HepG2 (cell line): Measurements from ENCODE around the gene PTRH2. TPM values are rescaled to one million over a fixed set of nuclear protein-coding genes. Genes with fewer than 3 reads are reported as not detected.

ENCODE experiments used
- ATAC-seq: fragments of 200-7000 bp; cut with Tn5 transposase; 3 replicates; pipeline ENCODE4 v1.9.1; 2020; ENCODE audit warnings: mild to moderate bottlenecking, moderate library complexity
- BruUV-seq: library from RNA; stranded (reverse); fragments of 400-500 nt; replicated peaks from 2 replicates; lab custom pipeline; 2021; lab: Mats Ljungman, UMichigan
- CTCF ChIA-PET: fragments of 300-600 bp; formaldehyde crosslinking; extraction: SDS; loops from one replicate; lab custom pipeline; 2021; ENCODE audit warnings: low total read pairs, inconsistent platforms, low intra/inter-chr PET ratio; lab: Yijun Ruan, JAX
- POLR2A ChIA-PET: fragments of 350-600 bp; sonication (Branson Sonifier 250); formaldehyde crosslinking; loops from one replicate; lab custom pipeline; 2020; ENCODE audit warnings: antibody characterized with exemption, inconsistent platforms; lab: Yijun Ruan, JAX
- DNase-seq: peaks from one replicate; pipeline ENCODE4 v3.0.0-alpha.2; 2015; ENCODE audit warnings: low spot score
- FAIRE-seq: peaks from 3 replicates; lab custom pipeline; 2011; peaks lifted over from hg19 to GRCh38; lab: Jason Lieb, UNC
- H2AFZ ChIP-seq: one replicate; pipeline ENCODE4 v1.6.1; 2011; ENCODE audit warnings: low read length, inconsistent platforms
- H3K27ac ChIP-seq: fragments of 300-600 bp; 3 replicates; pipeline ENCODE4 v1.8.0; 2011; ENCODE audit warnings: mixed run types, mild to moderate bottlenecking, mixed read lengths, low read length, inconsistent platforms; ENCODE audit not compliant: insufficient read depth; ENCODE audit errors: extremely low read length
- H3K27me3 ChIP-seq, 2 experiments: fragments of 200-600 bp in 1 of 2; 2 replicates in 1 of 2; 3 replicates in 1 of 2; pipeline versions ENCODE4 v1.6.0 to v1.8.0; 2011; ENCODE audit warnings: low read length in 2 of 2, mild to moderate bottlenecking in 2 of 2, moderate library complexity in 2 of 2, inconsistent platforms in 1 of 2; ENCODE audit not compliant: insufficient read depth in 2 of 2, control insufficient read depth in 1 of 2
- H3K36me3 ChIP-seq, 2 experiments: fragments of 200-600 bp in 1 of 2; replicated peaks in 1 of 2; 2 replicates in 1 of 2; 3 replicates in 1 of 2; pipeline versions ENCODE4 v1.5.1 to v1.8.0; 2011; ENCODE audit warnings: low read length in 2 of 2, inconsistent platforms in 1 of 2; ENCODE audit not compliant: insufficient read depth in 2 of 2, control insufficient read depth in 1 of 2
- H3K4me1 ChIP-seq: 2 replicates; pipeline ENCODE4 v1.5.1; 2012; ENCODE audit warnings: low read length, inconsistent platforms; ENCODE audit not compliant: insufficient read depth
- H3K4me2 ChIP-seq: 2 replicates; pipeline ENCODE4 v1.6.0; 2011; ENCODE audit warnings: low read depth, low read length, inconsistent platforms
- H3K4me3 ChIP-seq, 3 experiments: fragments of 200-600 bp in 1 of 3; sonication (generic), shearing (Covaris generic) in 1 of 3; replicated peaks in 1 of 3; 2 replicates each; pipeline ENCODE4 v1.5.1; 2011 to 2016; ENCODE audit warnings: low read length in 3 of 3, inconsistent platforms in 2 of 3, low read depth in 2 of 3, mild to moderate bottlenecking in 2 of 3, control low read depth in 1 of 3, mixed read lengths in 1 of 3; ENCODE audit not compliant: insufficient read depth in 1 of 3
- H3K79me2 ChIP-seq: one replicate; pipeline ENCODE4 v1.6.1; 2011; ENCODE audit warnings: low read length, inconsistent platforms; ENCODE audit not compliant: insufficient read depth
- H3K9ac ChIP-seq: 2 replicates; pipeline ENCODE4 v1.6.0; 2011; ENCODE audit warnings: mild to moderate bottlenecking, low read depth, low read length, inconsistent platforms; ENCODE audit not compliant: insufficient read depth
- H3K9me3 ChIP-seq: 2 replicates; pipeline ENCODE4 v1.5.1; 2012; ENCODE audit warnings: mild to moderate bottlenecking, low read length
- H4K20me1 ChIP-seq: 2 replicates; pipeline ENCODE4 v1.6.0; 2011; ENCODE audit warnings: inconsistent platforms, mild to moderate bottlenecking, low read length, moderate library complexity; ENCODE audit not compliant: insufficient read depth
- POLR2G ChIP-seq: fragments of 200-400 bp; formaldehyde crosslinking; IDR thresholded peaks from 2 replicates; pipeline ENCODE4 v1.6.1; 2018; ENCODE audit warnings: mild to moderate bottlenecking, low read depth, low read length, moderate library complexity
- RBM22 ChIP-seq: fragments of 200-400 bp; formaldehyde crosslinking; optimal IDR thresholded peaks from 2 replicates; pipeline ENCODE3; 2017; ENCODE audit warnings: mild to moderate bottlenecking, low read length, moderate library complexity
- TEAD3 ChIP-seq: optimal IDR thresholded peaks from 2 replicates; pipeline ENCODE3; 2016; ENCODE audit warnings: borderline replicate concordance
- ZC3H4 ChIP-seq: sonication (generic); formaldehyde crosslinking; IDR thresholded peaks from 2 replicates; pipeline ENCODE4 v1.4.0; 2020; ENCODE audit warnings: missing genetic modification reagents, borderline replicate concordance
- ZNF121 ChIP-seq: sonication (generic); formaldehyde crosslinking; IDR thresholded peaks from 2 replicates; pipeline ENCODE4 v1.5.0; 2020; ENCODE audit warnings: mild to moderate bottlenecking, missing genetic modification reagents
- ZNF414 ChIP-seq: sonication (generic); formaldehyde crosslinking; IDR thresholded peaks from 2 replicates; pipeline ENCODE4 v1.5.0; 2020; ENCODE audit warnings: missing genetic modification reagents
- ZNF574 ChIP-seq: sonication (generic); formaldehyde crosslinking; IDR thresholded peaks from 2 replicates; pipeline ENCODE4 v1.4.0; 2020; ENCODE audit warnings: missing genetic modification reagents
- WGBS: methylation state at CpG from one replicate; pipeline ENCODE4 v1.1.6; 2017; ENCODE audit warnings: low lambda C conversion rate; 5-methylcytosine and 5-hydroxymethylcytosine counted together
- in situ Hi-C: cut with HindIII; loops from 2 replicates; pipeline ENCODE4 v1.10.0; 2017; ENCODE audit warnings: low pct_unique_long_range_greater_than_20kb; ENCODE audit not compliant: extremely low pct_ligation_motif_present
- intact Hi-C: fragments of 100-400 bp; cut with micrococcal nuclease; formaldehyde crosslinking; loops from one replicate; pipeline ENCODE4 v1.10.0; 2022; ENCODE audit not compliant: unreplicated experiment
- polyA plus RNA-seq, 8 experiments: library from polyadenylated mRNA; depleted of rRNA in 3 of 8; stranded (reverse) in 7 of 8; unstranded in 1 of 8; fragments of >200 nt; fragmentation: Illumina TruSeq in 4 of 8; extraction: Trizol in 4 of 8; gene quantifications; 2 replicates each; pipeline versions ENCODE4 v1.2.1 to v1.2.3, GENCODE V29; 2011 to 2016; ENCODE audit warnings: low read depth in 4 of 8, missing spikeins in 1 of 8, mixed read lengths in 1 of 8; ENCODE audit not compliant: insufficient read depth in 1 of 8
- total RNA-seq, 5 experiments: library from RNA; depleted of rRNA; stranded (reverse); fragments of >200 nt; fragmentation: Illumina TruSeq; extraction: Trizol; gene quantifications; 2 replicates each; pipeline ENCODE4 v1.2.3, GENCODE V29; 2016; ENCODE audit warnings: low read depth in 1 of 5
- TF ChIP-seq, protein P1 (sequence below): sonication (generic); formaldehyde crosslinking; IDR thresholded peaks from 2 replicates; pipeline ENCODE4 v1.5.0; 2020; ENCODE audit warnings: missing genetic modification reagents

The PTRH2 gene
- total and polyA plus RNA-seq, 2 of the 13 experiments (the other 11 are each of a cell fraction or from before 2014, with no cell fraction given), result 67.7 to 83.3 TPM

DNA sequence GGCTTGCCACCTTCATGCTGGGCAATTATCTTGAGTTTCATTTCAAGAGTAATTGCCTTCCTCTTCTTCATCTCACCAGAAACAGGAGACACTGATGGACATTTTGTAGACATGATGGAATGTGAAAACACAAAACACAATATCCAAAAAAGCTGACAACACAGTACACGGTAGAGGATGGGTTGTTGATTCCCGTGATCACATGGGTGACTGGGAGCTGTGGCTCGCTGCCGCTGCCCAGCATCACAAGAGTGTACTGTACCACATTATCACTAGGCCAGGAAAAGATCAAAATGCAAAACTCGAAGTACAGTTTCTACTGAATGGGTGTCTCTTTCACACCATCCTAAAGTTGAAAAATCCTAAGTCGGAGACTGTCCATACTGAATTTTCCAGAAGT, 7.4 kb downstream of the PTRH2 start:
- DNase-seq (no peak), ATAC-seq (peak; percentile 9), FAIRE-seq (no peak)
- BruUV-seq, result no TSS peak
- H3K27me3 ChIP-seq, result no peaks in the 10 kb centered on the region
- H3K4me3 ChIP-seq, result no peak overlapping the region
- in situ Hi-C loops, result no loop called here
- no peaks in the 10 kb centered on the region for H3K9me3 ChIP-seq
- TF ChIP-seq RBM22 (peak; percentile 44), ZC3H4 (CRISPR knock-in tag) (0 out of 2 replicates have a peak, but pooled peaks have one; percentile 68), ZNF414 (CRISPR knock-in tag) (no peak), TEAD3 (CRISPR knock-in tag) (no peak), POLR2G (peak; percentile 51; the same call in 1 of the 2 replicates), ZNF121 (no peak), ZNF574 (CRISPR knock-in tag) (no peak)
- TF ChIP-seq, protein P1, sequence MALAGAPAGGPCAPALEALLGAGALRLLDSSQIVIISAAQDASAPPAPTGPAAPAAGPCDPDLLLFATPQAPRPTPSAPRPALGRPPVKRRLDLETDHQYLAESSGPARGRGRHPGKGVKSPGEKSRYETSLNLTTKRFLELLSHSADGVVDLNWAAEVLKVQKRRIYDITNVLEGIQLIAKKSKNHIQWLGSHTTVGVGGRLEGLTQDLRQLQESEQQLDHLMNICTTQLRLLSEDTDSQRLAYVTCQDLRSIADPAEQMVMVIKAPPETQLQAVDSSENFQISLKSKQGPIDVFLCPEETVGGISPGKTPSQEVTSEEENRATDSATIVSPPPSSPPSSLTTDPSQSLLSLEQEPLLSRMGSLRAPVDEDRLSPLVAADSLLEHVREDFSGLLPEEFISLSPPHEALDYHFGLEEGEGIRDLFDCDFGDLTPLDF (CRISPR knock-in tag), result no peak
- TF ChIP-seq, all 625 proteins: peak for 3
- CTCF ChIA-PET, result no interaction called here
- H3K4me1 ChIP-seq, result peaks cover 76% of the 10 kb centered on the region
- 96% methylated on average over 6 of the region's 6 CpGs for WGBS
- H3K9ac ChIP-seq, result no peak overlapping the region
- no peak overlapping the region for H2AFZ ChIP-seq
- POLR2A ChIA-PET, result interaction anchor here (1.2 kb wide), 1 partner anchor 8 kb away, joined by 6 read pairs; the partner anchor contains the start of genes PTRH2 and VMP1
- peaks cover 86% of the 10 kb centered on the region for H3K79me2 ChIP-seq
- H3K36me3 ChIP-seq, result peaks cover 24 to 67% of the 10 kb centered on the region in 2 experiments
- H4K20me1 ChIP-seq, result peaks cover 80% of the 10 kb centered on the region
- no peak overlapping the region for H3K27ac ChIP-seq
- H3K4me2 ChIP-seq, result no peak overlapping the region
- intact Hi-C loops, result no loop called here
